ENCODE results near the gene MAPK12.

DNA sequence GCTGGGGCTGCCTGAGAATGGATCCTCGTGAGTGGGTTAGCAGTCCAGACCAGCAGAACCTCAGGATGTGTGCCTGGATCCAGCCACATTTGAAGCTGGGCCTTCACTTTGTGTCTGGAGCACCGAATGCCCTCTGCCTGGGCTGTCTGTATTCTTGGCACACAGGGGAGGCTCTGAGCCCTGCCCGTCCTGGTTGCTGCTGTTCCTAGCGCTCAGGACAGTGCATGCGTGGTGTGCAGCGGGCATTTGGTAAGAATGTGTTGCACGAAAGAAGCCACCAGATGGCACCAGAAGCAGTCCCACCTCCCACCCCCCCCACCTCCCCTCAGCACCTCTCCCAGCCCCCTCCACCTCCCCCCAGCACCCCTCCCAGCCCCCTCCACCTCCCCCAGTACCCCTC is 12.8 kb upstream of the MAPK12 start:
- TF ChIP-seq, protein P1, sequence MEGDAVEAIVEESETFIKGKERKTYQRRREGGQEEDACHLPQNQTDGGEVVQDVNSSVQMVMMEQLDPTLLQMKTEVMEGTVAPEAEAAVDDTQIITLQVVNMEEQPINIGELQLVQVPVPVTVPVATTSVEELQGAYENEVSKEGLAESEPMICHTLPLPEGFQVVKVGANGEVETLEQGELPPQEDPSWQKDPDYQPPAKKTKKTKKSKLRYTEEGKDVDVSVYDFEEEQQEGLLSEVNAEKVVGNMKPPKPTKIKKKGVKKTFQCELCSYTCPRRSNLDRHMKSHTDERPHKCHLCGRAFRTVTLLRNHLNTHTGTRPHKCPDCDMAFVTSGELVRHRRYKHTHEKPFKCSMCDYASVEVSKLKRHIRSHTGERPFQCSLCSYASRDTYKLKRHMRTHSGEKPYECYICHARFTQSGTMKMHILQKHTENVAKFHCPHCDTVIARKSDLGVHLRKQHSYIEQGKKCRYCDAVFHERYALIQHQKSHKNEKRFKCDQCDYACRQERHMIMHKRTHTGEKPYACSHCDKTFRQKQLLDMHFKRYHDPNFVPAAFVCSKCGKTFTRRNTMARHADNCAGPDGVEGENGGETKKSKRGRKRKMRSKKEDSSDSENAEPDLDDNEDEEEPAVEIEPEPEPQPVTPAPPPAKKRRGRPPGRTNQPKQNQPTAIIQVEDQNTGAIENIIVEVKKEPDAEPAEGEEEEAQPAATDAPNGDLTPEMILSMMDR (IDR thresholded peaks at IDR 0.05) = peak; percentile 42
- TF ChIP-seq, protein P2, sequence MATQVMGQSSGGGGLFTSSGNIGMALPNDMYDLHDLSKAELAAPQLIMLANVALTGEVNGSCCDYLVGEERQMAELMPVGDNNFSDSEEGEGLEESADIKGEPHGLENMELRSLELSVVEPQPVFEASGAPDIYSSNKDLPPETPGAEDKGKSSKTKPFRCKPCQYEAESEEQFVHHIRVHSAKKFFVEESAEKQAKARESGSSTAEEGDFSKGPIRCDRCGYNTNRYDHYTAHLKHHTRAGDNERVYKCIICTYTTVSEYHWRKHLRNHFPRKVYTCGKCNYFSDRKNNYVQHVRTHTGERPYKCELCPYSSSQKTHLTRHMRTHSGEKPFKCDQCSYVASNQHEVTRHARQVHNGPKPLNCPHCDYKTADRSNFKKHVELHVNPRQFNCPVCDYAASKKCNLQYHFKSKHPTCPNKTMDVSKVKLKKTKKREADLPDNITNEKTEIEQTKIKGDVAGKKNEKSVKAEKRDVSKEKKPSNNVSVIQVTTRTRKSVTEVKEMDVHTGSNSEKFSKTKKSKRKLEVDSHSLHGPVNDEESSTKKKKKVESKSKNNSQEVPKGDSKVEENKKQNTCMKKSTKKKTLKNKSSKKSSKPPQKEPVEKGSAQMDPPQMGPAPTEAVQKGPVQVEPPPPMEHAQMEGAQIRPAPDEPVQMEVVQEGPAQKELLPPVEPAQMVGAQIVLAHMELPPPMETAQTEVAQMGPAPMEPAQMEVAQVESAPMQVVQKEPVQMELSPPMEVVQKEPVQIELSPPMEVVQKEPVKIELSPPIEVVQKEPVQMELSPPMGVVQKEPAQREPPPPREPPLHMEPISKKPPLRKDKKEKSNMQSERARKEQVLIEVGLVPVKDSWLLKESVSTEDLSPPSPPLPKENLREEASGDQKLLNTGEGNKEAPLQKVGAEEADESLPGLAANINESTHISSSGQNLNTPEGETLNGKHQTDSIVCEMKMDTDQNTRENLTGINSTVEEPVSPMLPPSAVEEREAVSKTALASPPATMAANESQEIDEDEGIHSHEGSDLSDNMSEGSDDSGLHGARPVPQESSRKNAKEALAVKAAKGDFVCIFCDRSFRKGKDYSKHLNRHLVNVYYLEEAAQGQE (IDR thresholded peaks at IDR 0.05; ENCODE audit: insufficient read depth in 1 of 2, low read depth in 2 of 2, low read length in 1 of 2) = no peak
- TF ChIP-seq POLR2AphosphoS5 (IDR thresholded peaks at IDR 0.05; ENCODE audit: low read depth, low read length) = no peak
- no peak for TF ChIP-seq TCF7L2 (IDR thresholded peaks at IDR 0.05; ENCODE audit: low read depth, low read length)
- TF ChIP-seq SIN3A (IDR thresholded peaks at IDR 0.05; ENCODE audit: borderline replicate concordance, insufficient read depth, low read depth, low read length) = no peak
